Measurements from ENCODE around the gene GPX8. TPM values are rescaled to one million over a fixed set of nuclear protein-coding genes. Genes with fewer than 3 reads are reported as not detected.

The GPX8 gene
- polyA plus RNA-seq, 1 of the 3 experiments (the other 2 are of a cell fraction) = 30.1 TPM

GRCh38 chr5:55162666-55163065 is 2.7 kb downstream of the GPX8 start:
- ChIA-PET CTCF (interaction anchor here (1.2 kb wide), 1 partner anchor 21 kb away, joined by 4 read pairs; no protein-coding TSS in a partner anchor), POLR2A (no interaction called here)
- no peak for DNase-seq
- Histone ChIP-seq H2AFZ (ENCODE audit: low read depth) (no peak overlapping the region), H3K4me3 (ENCODE audit: low read depth in 2 of 2, low read length in 1 of 2) (no peak overlapping the region), H3F3A (replicated peaks; ENCODE audit: insufficient read depth) (peaks cover 26% of the 10 kb centered on the region), H3K9me2 (no peaks in the 10 kb centered on the region), H3K79me2 (ENCODE audit: insufficient read depth) (peaks cover 38% of the 10 kb centered on the region), H4K20me1 (ENCODE audit: insufficient read depth) (peaks cover 34% of the 10 kb centered on the region), H3K9ac (no peak overlapping the region), H3K27ac (ENCODE audit: low read depth in 2 of 2, low read length in 1 of 2) (no peak overlapping the region), H3K4me1 (ENCODE audit: control insufficient read depth in 1 of 2, insufficient read depth in 2 of 2, low read depth in 1 of 2, low read length in 1 of 2) (peaks cover 0 to 5% of the 10 kb centered on the region in 2 experiments; a peak in 1 of 4 replicates), H3K9me3 (no peaks in the 10 kb centered on the region), H3K4me2 (peak overlapping the region; percentile 77; the same call in 1 of the 2 replicates), H3K27me3 (ENCODE audit: insufficient read depth) (no peaks in the 10 kb centered on the region), H3K36me3 (replicated peaks in 1 of 2; ENCODE audit: control insufficient read depth in 1 of 2, insufficient read depth in 2 of 2, low read length in 1 of 2) (peaks cover 21 to 44% of the 10 kb centered on the region in 2 experiments)
- TF ChIP-seq YY1 (IDR thresholded peaks at IDR 0.05; ENCODE audit: low read depth) = no peak
- TF ChIP-seq EZH2phosphoT487 (IDR thresholded peaks at IDR 0.05; ENCODE audit: borderline replicate concordance, low read depth) = no peak
- TF ChIP-seq REST (IDR thresholded peaks at IDR 0.05; ENCODE audit: low read depth, low read length) = no peak
- TF ChIP-seq GATA2 (CRISPR knock-in tag; IDR thresholded peaks at IDR 0.05) = no peak
- no peak for TF ChIP-seq USF1 (IDR thresholded peaks at IDR 0.05; ENCODE audit: borderline replicate concordance, low read depth)
- no peak for TF ChIP-seq FOXM1 (IDR thresholded peaks at IDR 0.05; ENCODE audit: low read depth)
- TF ChIP-seq TAF1 (IDR thresholded peaks at IDR 0.05; ENCODE audit: borderline replicate concordance, low read depth, low read length) = no peak
- no peak for TF ChIP-seq SMC3 (IDR thresholded peaks at IDR 0.05; ENCODE audit: low read depth, low read length)
- TF ChIP-seq EP300 (IDR thresholded peaks at IDR 0.05; ENCODE audit: borderline replicate concordance in 1 of 2, low read depth in 1 of 2, low read length in 1 of 2) = no peak
- no peak for TF ChIP-seq USF2 (IDR thresholded peaks at IDR 0.05; ENCODE audit: borderline replicate concordance, low read depth, low read length)
- no peak for TF ChIP-seq POLR2AphosphoS5 (IDR thresholded peaks at IDR 0.05; ENCODE audit: low read depth, low read length)
- WGBS (ENCODE audit: low lambda C conversion rate) = 63% methylated on average over 4 of the region's 4 CpGs

GRCh38 chr5:55171471-55171870 is 11.5 kb downstream of the GPX8 start:
- no peaks in the 10 kb centered on the region; the same call in 1 of the 2 replicates for H4K20me1 ChIP-seq (ENCODE audit: insufficient read depth)
- peaks cover 0 to under 1% of the 10 kb centered on the region in 2 experiments for H3K36me3 ChIP-seq (replicated peaks in 1 of 2; ENCODE audit: control insufficient read depth in 1 of 2, insufficient read depth in 2 of 2, low read length in 1 of 2)
- H3K27ac ChIP-seq (ENCODE audit: low read depth in 2 of 2, low read length in 1 of 2) = no peak overlapping the region
- TF ChIP-seq TEAD4 (IDR thresholded peaks at IDR 0.05; ENCODE audit: borderline replicate concordance, insufficient read depth) (no peak), EP300 (IDR thresholded peaks at IDR 0.05; ENCODE audit: borderline replicate concordance in 1 of 2, low read depth in 1 of 2, low read length in 1 of 2) (no peak), MEF2A (IDR thresholded peaks at IDR 0.05; ENCODE audit: borderline replicate concordance, low read depth) (no peak), ELF1 (IDR thresholded peaks at IDR 0.05) (no peak), JUND (IDR thresholded peaks at IDR 0.05) (no peak)
- H3K4me2 ChIP-seq = no peak overlapping the region
- ChIA-PET CTCF (interaction anchor here (0.6 to 2.3 kb wide), 8 partner anchors 9 to 521 kb away, joined by 3 to 11 read pairs (median 4); partner anchors contain the start of gene GPX8), POLR2A (no interaction called here)
- H3K9ac ChIP-seq = no peak overlapping the region
- no peaks in the 10 kb centered on the region for H3K9me2 ChIP-seq
- H2AFZ ChIP-seq (ENCODE audit: low read depth) = no peak overlapping the region
- peaks cover 30% of the 10 kb centered on the region for H3K27me3 ChIP-seq (ENCODE audit: insufficient read depth)
- H3K9me3 ChIP-seq = no peaks in the 10 kb centered on the region
- 0% methylated on average over 2 of the region's 2 CpGs for WGBS (ENCODE audit: low lambda C conversion rate)
- no peak overlapping the region for H3K4me3 ChIP-seq (ENCODE audit: low read depth in 2 of 2, low read length in 1 of 2)
- DNase-seq = no peak
- peaks cover 26% of the 10 kb centered on the region for H3F3A ChIP-seq (replicated peaks; ENCODE audit: insufficient read depth)
- no peaks in the 10 kb centered on the region for H3K79me2 ChIP-seq (ENCODE audit: insufficient read depth)
- H3K4me1 ChIP-seq (ENCODE audit: control insufficient read depth in 1 of 2, insufficient read depth in 2 of 2, low read depth in 1 of 2, low read length in 1 of 2) = peaks cover 3 to 13% of the 10 kb centered on the region in 2 experiments; a peak in 3 of 4 replicates

Measured in SK-N-SH (cell line).